Stimulated activated CD4-positive, alpha-beta T cell treated with anti-CD3 and anti-CD28 coated beads, Interleukin-12 subunit alpha, Interleukin-12 subunit beta, amount 100 ng/mL, for 4 hours (primary cell): ENCODE results near the gene AP4B1.
A peak's percentile ranks its signal among the peaks of the same experiment; 100 is the strongest.

Experiments used
- DNase-seq: peaks from one replicate; pipeline ENCODE4 v3.0.0-alpha.2; 2020

Gene AP4B1

DNA sequence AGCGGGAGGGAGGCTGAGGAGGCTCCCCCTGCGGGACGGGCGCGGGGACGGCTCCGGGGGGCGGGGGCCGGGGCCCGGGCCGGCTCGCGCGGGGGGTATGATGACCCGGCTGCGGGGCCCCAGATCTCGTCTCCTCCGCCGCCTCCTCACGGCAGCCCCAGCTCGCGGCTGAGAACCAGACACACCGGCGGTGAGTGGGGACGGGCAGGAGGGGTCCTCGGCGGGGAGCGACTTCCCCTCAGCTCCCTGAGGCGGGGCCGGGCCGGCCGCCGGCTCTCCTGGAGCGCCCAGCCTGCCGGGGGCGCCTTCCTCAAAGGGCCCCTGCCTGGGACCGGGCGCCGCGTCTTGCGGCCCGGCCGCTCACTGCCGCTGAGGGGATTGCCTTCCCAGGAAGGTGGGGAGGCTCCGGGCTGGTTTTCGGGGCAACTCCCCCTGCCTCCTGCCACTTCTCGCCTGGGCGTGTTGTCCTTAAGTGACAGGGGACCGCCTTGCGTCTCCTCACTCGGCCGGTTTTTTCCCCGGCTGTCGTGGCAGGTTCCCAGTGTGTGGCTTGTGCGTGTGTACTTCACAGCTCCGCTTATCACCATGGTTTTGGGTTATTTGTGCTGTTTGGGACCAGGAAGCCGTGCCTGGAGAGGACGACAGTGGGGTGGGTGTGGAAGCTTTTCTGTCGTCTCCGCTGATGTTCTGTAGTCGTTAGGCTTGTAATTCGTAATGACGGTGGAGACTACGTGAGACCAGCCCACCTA lies 25.3 kb upstream of the AP4B1 start:
- DNase-seq, result peak; percentile 48

DNA sequence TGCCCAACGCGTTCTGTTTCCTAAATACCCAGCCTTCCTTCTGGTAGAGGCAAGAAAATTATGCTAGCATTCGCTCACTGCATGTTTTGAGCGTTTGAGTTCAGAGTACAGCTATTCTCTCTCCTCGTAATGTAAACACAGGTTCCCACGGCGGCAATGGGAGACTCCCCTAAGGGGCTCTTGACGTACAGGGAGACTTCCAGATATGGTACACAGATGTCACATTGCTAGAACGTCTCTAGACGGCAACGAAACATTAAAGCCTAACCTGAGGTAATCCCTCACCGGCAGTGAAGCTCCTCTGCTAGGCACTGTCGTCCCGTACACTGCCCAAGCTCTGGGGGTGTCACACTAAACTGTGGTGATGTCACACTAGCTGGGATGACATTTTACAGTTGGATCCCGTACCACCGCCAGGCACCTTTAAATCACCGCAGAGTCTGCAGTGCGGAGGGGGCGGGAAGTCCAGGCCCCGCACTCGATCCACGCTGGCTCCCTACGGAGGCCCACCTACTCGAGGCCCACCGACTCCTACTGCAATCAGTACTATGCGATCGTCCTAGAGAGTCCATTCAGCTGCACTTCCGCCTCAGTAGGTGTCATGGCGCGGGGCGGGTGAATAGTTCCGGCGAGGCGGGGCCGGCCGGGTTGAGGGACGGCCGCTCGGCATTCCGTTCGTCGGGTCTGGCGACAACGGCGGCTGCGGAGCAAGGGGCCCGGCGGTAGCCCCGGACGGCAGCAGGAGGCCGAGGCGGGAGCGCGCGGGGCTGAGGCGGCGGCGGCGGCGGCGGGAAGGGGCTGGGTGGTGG lies 24.5 kb upstream of the AP4B1 start, which contains the start of gene HIPK1:
Gene HIPK1 (plus strand): TSS at position 384 of the 809 bp plus-strand sequence.
- DNase-seq, result peak; percentile 91

DNA sequence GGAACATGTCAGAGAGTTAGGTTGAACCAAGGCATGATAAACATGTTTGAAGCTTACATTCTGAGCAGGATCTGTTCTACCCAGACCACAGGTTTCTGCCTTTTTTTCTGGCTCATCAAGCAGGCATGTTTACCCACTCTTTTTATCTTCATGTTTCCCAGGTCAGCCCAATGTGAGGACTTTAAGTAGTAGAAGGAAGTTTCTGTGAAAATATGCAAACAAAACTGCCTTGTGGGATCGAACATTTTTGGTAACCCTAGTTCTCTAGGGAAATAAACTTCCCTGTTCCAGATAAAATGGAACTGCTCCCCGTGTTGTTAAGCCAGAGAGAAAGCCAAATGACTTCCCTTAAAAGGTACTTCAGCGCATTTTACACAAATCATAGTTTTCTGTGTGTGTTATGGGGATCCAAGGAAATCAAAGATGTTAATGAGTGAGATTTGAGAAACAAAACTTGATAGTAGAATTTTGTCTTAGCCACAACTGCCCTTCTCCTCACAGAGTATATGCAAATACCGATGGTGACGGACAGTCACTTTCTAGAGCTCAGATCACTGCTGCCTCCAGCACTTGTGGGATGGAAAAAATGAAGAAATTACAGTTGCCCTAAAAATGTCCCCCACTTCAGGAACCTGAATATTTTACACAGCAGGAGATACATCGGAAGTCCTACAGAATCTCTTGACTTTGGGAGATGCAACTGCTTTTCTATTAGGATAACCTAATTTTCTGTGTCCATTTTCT lies 23.8 kb upstream of the AP4B1 start:
- no peak for DNase-seq

DNA sequence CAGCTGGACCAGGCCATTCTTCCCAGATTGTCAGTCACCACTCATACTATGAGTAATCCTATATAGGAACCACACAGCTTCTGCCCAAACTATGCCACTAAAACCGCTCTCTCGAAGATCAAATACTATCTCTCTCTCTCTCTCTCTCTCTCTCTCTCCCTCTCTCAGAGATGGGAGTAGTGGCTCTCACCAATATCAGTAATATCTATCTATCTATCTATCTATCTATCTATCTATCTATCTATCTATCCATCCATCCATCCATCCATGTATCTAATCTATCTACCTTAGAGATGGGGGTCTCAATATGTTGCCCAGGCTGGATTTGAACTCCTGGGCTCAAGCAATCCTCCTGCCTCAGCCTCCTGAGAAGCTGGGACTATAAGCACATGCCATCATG lies 19.9 kb upstream of the AP4B1 start:
- DNase-seq, result no peak

DNA sequence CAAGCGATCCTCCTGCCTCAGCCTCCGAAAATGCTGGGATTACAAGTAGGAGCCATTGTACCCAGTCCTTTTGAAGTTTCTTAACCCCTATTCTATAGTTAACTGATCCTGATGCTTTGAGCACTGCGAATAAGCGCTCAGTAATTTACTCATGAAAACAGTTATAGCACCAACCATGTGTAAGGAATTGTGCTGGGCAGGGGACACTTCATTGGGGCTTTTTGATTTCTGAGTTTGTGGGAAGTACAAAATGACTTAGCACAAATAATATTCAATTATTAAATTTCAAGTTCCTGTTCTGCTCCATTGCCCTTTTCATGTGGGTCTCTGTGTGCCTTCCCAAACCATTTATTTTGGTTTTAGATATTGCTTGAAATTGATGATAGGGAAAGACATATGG lies 18.4 kb upstream of the AP4B1 start:
- DNase-seq, result no peak

DNA sequence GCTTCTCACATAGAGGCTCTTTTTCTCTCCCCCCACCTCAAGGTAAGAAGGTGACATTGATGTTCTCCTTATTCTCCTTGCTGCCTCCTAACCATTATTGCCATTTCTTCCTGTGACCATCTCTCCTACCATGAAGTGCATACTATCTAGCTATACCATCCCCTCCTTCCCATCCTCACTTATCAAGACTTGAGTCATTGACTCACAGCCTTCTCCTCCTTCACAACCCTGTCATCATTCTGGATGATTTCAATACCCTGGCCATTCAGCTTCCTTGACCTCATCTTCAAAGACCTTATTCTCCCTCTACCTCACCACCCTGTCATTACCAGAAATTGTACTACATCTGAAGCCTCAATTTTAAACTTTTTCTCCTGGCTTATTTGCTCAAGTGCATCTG lies 13.6 kb upstream of the AP4B1 start:
- DNase-seq, result no peak

DNA sequence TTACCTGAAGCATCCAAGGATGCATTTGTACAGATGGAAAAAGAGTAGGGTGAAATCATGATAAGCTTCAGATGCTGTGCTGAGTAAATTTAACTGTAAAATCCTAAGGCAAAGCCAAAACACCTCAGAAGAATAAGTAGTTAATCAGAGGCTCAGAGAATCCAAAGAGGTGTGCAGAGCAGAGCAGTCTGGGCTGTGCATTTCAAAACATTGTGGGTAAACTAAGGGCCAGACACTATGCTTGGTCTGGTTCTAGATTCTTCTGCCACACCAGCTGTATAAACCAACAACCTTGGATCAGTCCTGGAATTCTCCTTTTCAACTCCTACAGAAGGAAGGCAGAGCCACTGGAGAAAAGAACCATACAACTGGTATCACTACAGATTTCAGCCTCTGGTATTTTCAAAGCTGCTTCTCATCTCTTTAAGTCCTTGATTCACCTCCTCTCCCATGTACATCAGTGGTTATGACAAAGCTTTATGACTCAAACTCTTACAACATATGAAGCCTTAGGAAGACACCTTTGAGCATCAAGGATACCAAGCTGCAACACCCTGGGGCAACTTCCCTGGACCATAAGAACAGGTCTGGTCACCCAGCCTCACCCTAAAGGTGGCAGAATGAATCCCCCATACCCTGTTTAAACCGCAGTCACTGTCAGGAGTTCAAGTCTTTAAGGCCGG lies 12.9 kb upstream of the AP4B1 start:
- no peak for DNase-seq

DNA sequence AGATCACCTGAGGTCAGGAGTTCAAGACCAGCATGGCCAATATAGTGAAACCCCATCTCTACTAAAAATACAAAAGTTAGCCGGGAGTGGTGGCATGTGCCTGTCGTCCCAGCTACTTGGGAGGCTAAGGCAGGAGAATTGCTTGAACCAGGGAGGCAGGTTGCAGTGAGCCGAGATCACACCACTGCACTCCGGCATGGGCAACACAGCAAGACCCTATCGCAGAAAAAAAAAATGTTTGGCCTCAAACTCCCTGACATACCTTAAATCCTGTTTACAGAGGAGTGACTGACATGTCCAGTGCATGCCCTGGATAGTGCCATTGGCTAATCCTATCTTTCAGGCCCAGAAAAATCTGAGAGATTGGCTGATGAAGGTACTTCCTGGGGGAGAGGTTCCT lies 12.4 kb upstream of the AP4B1 start:
- DNase-seq, result no peak

DNA sequence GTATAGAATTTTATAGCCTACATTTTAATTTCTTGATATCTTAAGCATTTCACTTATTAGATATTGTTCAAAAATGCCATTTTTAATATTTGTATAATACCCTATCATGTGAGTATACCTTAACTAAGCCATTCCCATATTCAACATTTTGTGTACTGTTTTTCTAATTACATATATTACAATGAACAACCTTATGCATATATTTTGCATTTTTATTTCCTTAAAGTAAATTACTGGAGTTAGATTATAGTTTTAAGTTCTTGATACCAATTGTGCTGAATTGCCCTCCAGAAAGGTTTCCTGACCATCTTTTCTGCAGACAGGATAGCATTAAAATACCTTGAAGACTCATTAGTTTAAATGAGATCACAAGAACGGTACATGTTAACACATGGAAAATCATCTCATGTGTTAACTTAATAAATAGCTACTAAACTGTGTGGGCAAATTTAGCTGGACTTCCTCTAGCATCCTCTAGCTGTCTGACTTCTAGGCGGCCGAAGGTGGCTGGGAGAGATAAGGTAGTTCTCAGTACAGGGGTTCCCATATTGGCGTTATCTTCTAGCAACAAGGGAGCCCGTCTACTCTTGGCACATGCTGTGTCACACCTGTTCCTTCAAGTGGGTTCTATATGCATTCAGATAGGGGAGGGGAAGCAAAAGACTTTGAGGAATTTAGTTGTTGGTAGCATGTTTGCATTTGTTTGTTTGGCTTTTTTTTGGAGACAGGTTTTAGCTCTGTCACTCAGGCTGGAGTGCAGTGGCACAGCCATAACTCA lies 9.5 kb upstream of the AP4B1 start:
- DNase-seq, result no peak

DNA sequence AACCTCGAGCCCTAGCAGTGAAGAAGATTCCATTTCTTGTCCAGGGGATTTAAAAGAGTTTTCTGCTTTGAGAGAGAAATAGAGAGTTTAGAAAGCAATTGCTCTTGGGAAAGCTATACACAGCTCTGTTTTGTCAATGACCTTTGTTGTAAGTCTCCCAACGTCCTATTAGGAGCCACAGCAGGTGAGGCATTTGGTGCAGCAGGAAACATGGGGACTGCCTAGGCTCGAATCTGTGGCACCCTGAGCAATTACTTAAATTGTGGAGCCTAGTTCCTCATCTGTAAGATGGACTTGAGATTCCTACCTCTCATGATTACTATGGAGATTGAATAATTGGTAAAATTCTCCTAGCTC lies 8.7 kb upstream of the AP4B1 start:
- DNase-seq, result no peak

DNA sequence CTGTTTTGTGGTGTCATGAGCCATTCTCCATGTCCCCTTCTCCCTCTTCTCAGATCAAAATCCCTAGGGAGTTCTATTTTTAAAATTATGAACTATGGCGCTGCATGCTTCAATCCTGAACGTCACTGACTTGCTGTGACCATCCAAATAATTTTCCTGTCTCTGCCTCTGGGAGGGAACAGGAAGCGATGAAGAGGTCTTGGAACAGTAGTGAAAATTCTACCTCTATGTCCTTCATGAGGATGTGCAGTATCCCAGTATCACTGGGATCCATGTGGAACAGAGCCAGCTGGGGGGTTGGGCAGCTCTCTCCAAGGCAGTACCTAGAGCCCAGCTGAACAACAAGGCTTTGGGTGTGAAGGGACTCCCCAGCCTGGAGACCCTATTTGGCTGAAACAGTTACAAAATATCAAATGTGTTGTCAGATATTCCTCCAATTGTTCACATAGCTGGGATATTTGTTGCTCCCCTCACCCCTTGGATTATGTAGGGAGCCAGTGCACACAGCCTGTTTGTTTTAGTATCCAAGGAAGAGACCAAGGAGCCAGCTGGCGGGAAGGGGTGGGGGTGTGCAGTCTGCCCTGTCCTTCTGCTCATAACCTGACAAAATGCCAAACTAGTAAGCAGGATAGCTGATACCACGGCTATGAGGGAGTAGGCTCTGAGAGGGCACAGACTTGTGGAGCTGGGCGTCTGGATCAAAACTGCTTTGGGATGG lies 8.2 kb upstream of the AP4B1 start:
- DNase-seq, result no peak

DNA sequence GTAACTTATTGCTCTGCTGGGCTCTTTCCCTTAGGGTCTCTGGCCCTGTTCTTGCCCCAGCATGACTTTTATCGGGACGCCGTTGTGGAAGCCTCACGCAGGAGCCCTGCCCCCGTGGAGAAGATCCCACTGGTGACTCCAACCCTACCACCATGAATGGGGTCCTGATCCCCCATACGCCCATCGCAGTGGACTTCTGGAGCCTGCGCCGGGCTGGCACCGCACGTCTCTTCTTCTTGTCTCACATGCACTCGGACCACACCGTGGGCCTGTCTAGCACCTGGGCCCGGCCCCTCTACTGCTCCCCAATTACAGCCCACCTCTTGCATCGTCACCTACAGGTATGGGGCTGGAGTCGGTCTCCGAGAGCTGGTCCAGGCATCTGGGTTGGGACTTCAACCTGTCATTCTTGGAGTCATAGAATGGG lies 849 bp upstream of the AP4B1 start:
- no peak for DNase-seq

DNA sequence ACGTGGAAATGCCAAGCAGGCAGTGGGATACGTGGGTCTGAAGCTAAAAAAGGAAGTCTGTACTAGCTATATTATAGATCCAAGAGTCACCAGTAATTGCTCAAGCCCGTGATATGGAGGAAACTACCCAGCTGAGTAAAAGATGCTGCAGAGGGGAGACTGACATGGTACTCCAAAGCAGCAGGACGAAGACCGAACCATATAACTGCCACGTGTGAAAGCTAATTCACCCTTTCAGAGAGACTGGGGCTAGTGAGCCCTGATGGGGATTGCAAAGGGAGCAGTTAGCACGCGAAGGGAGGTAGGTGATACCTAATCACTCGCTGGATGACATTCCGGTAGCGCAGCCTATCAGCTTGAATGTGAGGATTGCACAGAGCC lies 316 bp downstream of the AP4B1 start:
- DNase-seq, result no peak

DNA sequence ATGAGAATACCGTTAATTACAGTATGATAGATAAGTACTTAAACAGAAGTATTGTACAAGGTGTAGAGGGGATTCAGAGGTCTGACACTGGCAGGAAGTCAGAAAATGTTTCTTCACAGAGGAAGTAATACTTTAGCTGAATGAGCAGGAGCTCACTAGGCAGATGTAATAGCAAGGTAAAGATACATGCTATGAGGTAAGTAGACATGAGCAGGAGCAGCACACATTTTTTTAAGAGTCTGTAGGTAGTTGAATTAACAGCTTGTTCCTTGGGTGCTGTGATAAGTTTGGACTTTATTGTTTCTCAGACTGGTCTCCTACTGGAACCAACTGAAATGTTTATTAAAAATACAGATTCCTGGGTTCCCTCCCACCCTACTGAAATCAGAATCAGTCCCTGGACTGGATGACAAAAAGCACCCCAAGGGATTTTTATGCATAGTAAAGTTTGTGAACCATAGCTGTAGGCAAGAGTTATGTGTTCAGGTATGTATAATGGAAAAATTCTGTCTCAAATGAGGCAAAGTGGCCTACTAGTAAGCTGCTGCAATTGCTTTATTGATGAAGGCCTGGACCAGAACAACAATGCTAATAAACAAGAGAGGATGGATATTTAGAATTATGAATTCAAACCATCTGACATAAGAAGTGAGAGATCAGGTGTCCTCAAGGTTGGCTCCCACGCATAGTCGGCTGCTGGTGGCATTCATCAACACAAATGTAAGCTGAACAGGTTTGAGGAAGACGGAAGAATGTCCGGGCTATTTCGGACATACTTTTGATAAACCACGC lies 902 bp downstream of the AP4B1 start:
- DNase-seq, result peak; percentile 4

DNA sequence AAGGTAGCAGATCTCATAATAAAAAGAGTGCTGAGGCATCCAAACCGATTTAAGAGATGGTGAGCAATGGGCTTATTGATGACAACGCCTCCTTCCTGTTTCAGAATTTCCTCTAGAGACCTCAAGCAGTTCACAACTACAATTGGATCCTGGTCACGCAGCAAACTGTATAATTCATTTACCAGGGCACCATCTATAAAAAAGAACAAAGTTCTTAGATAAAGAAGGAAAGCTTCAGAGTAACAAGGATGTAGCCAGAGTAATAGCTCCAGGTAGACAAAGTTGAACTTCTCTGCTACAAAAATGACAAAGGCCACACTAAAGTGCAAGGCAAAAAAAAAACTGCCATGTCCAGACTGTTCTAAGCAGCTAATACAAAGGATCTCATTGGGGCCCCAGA lies 3.4 kb downstream of the AP4B1 start:
- DNase-seq, result no peak

DNA sequence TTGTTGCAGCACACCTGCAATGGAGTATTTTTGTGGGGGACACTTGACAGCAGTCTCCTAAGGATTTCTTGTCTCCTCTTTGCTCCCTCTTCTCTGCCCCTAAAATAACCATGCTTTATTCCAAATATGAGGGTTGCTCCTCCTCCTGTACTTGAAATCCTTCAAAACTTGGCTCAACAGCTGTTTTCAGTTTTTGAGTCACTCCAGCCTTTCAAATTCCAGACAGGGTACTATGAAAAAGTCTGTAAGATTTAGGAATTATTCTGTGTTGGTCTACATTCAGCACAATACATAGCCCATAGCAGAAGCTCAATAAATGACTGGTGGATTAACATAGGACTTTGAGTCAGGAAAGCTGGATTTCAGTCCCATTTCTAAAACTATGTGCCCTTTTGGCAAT lies 5.5 kb downstream of the AP4B1 start:
- DNase-seq, result no peak

DNA sequence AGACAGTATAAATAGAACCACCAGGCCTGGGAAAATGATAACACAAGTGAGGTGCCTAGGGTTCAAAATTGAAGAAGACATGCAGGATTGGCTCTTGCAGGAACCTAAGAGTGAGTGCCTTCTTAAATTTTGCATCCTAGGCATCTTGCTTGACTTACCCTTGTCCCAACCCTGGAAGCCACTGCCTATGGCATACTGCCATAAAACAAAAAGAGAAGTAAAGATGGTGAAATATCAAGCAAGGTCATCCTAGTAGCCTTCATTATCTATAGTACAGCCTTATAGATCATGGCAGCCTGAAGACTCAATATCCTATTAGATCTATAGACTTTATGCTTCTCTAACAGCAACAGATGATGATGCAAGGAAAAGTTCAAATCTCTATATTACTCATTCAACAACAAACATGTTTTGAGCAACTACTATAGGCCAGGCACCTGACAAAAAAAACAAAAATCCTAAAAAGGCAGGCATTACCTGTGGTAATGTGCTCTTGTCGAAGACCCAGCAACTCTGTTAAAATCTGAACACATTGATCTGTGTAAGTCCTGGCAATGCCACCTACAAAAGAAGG lies 6.3 kb downstream of the AP4B1 start:
- DNase-seq, result no peak

DNA sequence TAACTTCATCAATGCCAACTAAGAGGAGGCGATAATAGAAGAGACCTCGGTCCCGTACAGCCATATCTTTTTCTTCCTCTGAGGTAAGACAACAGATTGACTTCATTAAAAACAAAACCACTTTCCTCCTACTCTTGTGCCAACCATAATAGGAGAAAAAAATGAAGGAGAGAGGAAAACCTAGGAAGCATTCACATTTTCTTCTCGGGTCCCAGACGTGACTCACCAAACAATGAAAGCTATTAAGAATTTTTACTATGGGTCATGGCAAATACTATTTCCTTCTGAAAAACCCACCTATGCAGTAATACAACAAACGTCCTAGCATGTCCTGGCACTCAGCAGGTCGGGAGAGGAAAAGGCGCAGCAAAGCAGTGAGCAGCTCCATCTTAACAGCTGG lies 8.6 kb downstream of the AP4B1 start:
- no peak for DNase-seq

DNA sequence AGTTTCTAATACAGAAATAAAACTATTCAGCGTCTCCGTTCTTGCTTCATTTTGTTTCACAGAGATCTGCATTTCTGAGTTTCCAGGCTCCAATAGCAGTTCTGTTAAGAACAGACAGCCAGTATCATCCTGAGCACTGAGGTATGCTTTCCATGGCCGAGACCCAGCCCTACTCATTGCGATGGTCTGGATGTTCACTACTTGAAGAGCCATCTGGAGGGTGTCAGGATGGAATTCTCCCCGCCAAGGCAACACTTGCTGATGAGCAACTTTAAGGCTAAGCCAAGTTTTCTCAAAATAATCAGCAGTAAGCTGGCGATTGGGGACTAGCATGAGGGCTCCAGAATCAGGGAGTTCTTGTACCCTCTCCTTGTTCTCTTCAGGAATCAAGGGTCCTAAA lies 9.5 kb downstream of the AP4B1 start:
- no peak for DNase-seq

DNA sequence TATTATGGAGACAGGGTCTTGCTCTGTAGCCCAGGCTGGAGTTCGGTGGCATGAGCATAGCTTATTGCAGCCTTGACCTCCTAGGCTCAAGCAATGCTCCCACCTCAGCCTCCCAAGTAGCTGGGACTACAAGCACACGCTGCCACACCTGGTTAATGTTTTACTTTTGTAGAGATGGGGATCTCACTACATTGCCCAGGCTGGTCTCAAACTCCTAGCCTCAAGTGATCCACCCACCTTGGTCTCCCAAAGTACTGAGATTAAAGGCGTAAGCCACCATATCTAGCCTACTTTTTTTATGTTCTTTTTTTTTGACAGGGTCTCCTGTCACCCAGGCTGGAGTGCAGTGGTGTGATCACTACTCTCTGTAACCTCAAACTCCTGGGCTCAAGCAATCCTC lies 11.3 kb downstream of the AP4B1 start:
- no peak for DNase-seq
